Epithelial cell of esophagus (primary cell): Measurements from ENCODE around the gene FASLG.

Source experiments
- DNase-seq: peaks from one replicate; pipeline ENCODE4 v3.0.0; 2010; ENCODE audit warnings: low read depth
- H3K4me3 ChIP-seq: 2 replicates; pipeline ENCODE4 v1.5.1; 2011; ENCODE audit warnings: mild to moderate bottlenecking, low read length, control low read depth
- CTCF ChIP-seq: IDR thresholded peaks from 2 replicates; pipeline ENCODE4 v1.5.1; 2011; ENCODE audit warnings: low read depth, mild to moderate bottlenecking, low read length, control low read depth, inconsistent platforms; ENCODE audit not compliant: insufficient read depth; ENCODE audit errors: missing control alignments

Gene FASLG

GRCh38 chr1:172630868-172631267, 28.0 kb upstream of the FASLG start:
- no peak for TF ChIP-seq CTCF
- no peak for DNase-seq

GRCh38 chr1:172637522-172637921, 21.4 kb upstream of the FASLG start:
- no peak overlapping the region for H3K4me3 ChIP-seq
- DNase-seq, result peak; percentile 72
- TF ChIP-seq CTCF, result no peak

More at GRCh38 chr1:172630868-172631267, 28.0 kb upstream of the FASLG start:
- no peak overlapping the region for H3K4me3 ChIP-seq

GRCh38 chr1:172638249-172638648, 20.7 kb upstream of the FASLG start:
- TF ChIP-seq CTCF, result no peak
- no peak overlapping the region for H3K4me3 ChIP-seq
- peak; percentile 32 for DNase-seq

GRCh38 chr1:172638885-172639831, 19.7 kb upstream of the FASLG start:
- DNase-seq, result peak; percentile 97
- no peak for TF ChIP-seq CTCF
- no peak overlapping the region for H3K4me3 ChIP-seq

- H3K4me3 ChIP-seq, result no peak overlapping the region
- DNase-seq, result no peak
- TF ChIP-seq CTCF, result no peak
These were observed 18.8 kb upstream of the FASLG start for GRCh38 chr1:172640111-172640510.

- no peak overlapping the region for H3K4me3 ChIP-seq
- no peak for TF ChIP-seq CTCF
- no peak for DNase-seq
These were observed 17.4 kb upstream of the FASLG start for GRCh38 chr1:172641492-172641891.
